ENCODE measurements around the gene TRABD.

Gene TRABD

GRCh38 chr22:50186181-50186714, 535 bp downstream of the TRABD start:
- DNase-seq (ENCODE audit: low read depth, low spot score) = no peak
- peak overlapping the region; percentile 69 for H3K4me3 ChIP-seq (ENCODE audit: low read depth, low read length)
- in situ Hi-C loops (cut with HindIII; ENCODE audit: low sequenced_read_pairs) = no loop called here
- TF ChIP-seq CTCF (IDR thresholded peaks at IDR 0.05; ENCODE audit: low read depth, low read length) = no peak

GRCh38 chr22:50186761-50187523, 1.2 kb downstream of the TRABD start:
- H3K4me3 ChIP-seq (ENCODE audit: low read depth, low read length) = peak overlapping the region; percentile 69
- TF ChIP-seq CTCF (IDR thresholded peaks at IDR 0.05; ENCODE audit: low read depth, low read length) = no peak
- peak; percentile 26 for DNase-seq (ENCODE audit: low read depth, low spot score)
- in situ Hi-C loops (cut with HindIII; ENCODE audit: low sequenced_read_pairs) = no loop called here

GRCh38 chr22:50188356-50188755, 2.6 kb downstream of the TRABD start:
- no peak for DNase-seq (ENCODE audit: low read depth, low spot score)
- TF ChIP-seq CTCF (IDR thresholded peaks at IDR 0.05; ENCODE audit: low read depth, low read length) = no peak
- no peak overlapping the region for H3K4me3 ChIP-seq (ENCODE audit: low read depth, low read length)
- in situ Hi-C loops (cut with HindIII; ENCODE audit: low sequenced_read_pairs) = no loop called here

- in situ Hi-C loops (cut with HindIII; ENCODE audit: low sequenced_read_pairs) = no loop called here
- DNase-seq (ENCODE audit: low read depth, low spot score) = no peak
- H3K4me3 ChIP-seq (ENCODE audit: low read depth, low read length) = no peak overlapping the region
- TF ChIP-seq CTCF (IDR thresholded peaks at IDR 0.05; ENCODE audit: low read depth, low read length) = no peak
Measured at GRCh38 chr22:50189184-50189848, 3.6 kb downstream of the TRABD start.

- in situ Hi-C loops (cut with HindIII; ENCODE audit: low sequenced_read_pairs) = no loop called here
- H3K4me3 ChIP-seq (ENCODE audit: low read depth, low read length) = no peak overlapping the region
- no peak for DNase-seq (ENCODE audit: low read depth, low spot score)
Measured at GRCh38 chr22:50189849-50190181, 4.1 kb downstream of the TRABD start.

More at GRCh38 chr22:50189849-50190181, 4.1 kb downstream of the TRABD start:
- TF ChIP-seq CTCF (IDR thresholded peaks at IDR 0.05; ENCODE audit: low read depth, low read length) = no peak

All from astrocyte of the spinal cord (primary cell).